HEK293T (cell line): ENCODE measurements around the gene SLC13A3.
A peak's percentile ranks its signal among the peaks of the same experiment; 100 is the strongest.

Source experiments
- CTCF ChIA-PET: fragments of 350-600 bp; formaldehyde crosslinking; extraction: SDS; loops from one replicate; lab custom pipeline; 2021; ENCODE audit warnings: antibody characterized with exemption, inconsistent platforms; lab: Yijun Ruan, JAX
- POLR2A ChIA-PET: fragments of 350-600 bp; formaldehyde crosslinking; extraction: SDS; loops from one replicate; lab custom pipeline; 2020; ENCODE audit warnings: antibody characterized with exemption, inconsistent platforms; lab: Yijun Ruan, JAX
- DNase-seq: peaks from one replicate; pipeline ENCODE4 v3.0.0; 2012; ENCODE audit warnings: mixed read lengths; ENCODE audit errors: extremely low spot score
- ARNT ChIP-seq: fragments of 450-650 bp; IDR thresholded peaks from 2 replicates; pipeline ENCODE4 v1.6.1; 2017; ENCODE audit warnings: mild to moderate bottlenecking
- BHLHE40 ChIP-seq: fragments of 450-650 bp; IDR thresholded peaks from 2 replicates; pipeline ENCODE4 v1.6.1; 2016; ENCODE audit warnings: mild to moderate bottlenecking, moderate library complexity, borderline replicate concordance
- CTBP1 ChIP-seq: fragments of 450-650 bp; IDR thresholded peaks from 2 replicates; pipeline ENCODE4 v1.6.1; 2016; ENCODE audit warnings: borderline replicate concordance
- ELF4 ChIP-seq: fragments of 450-650 bp; IDR thresholded peaks from 2 replicates; pipeline ENCODE4 v1.6.1; 2017; ENCODE audit warnings: antibody characterized with exemption
- FOXA1 ChIP-seq: fragments of 450-650 bp; IDR thresholded peaks from 2 replicates; pipeline ENCODE4 v1.6.1; 2016; ENCODE audit warnings: mild to moderate bottlenecking
- FOXK2 ChIP-seq: fragments of 450-650 bp; IDR thresholded peaks from 2 replicates; pipeline ENCODE4 v1.6.1; 2016; ENCODE audit warnings: mild to moderate bottlenecking
- FOXM1 ChIP-seq: fragments of 450-650 bp; IDR thresholded peaks from 2 replicates; pipeline ENCODE4 v1.6.1; 2017; ENCODE audit warnings: mild to moderate bottlenecking, borderline replicate concordance
- HDGF ChIP-seq: fragments of 450-650 bp; IDR thresholded peaks from 2 replicates; pipeline ENCODE4 v1.6.1; 2017; ENCODE audit warnings: antibody characterized with exemption, borderline replicate concordance
- L3MBTL2 ChIP-seq: fragments of 450-650 bp; conservative IDR thresholded peaks from 2 replicates; pipeline ENCODE4 v1.6.1; 2016; ENCODE audit warnings: mild to moderate bottlenecking
- LEF1 ChIP-seq: fragments of 450-650 bp; IDR thresholded peaks from 2 replicates; pipeline ENCODE4 v1.6.1; 2017; ENCODE audit warnings: mild to moderate bottlenecking, borderline replicate concordance
- NFRKB ChIP-seq: fragments of 450-650 bp; IDR thresholded peaks from 2 replicates; pipeline ENCODE4 v1.6.1; 2016; ENCODE audit warnings: mild to moderate bottlenecking, moderate library complexity
- PKNOX1 ChIP-seq: fragments of 450-650 bp; IDR thresholded peaks from 2 replicates; pipeline ENCODE4 v1.6.1; 2016
- SP1 ChIP-seq: fragments of 450-650 bp; IDR thresholded peaks from 2 replicates; pipeline ENCODE4 v1.6.1; 2017
- SUZ12 ChIP-seq: fragments of 450-650 bp; IDR thresholded peaks from 2 replicates; pipeline ENCODE4 v1.6.1; 2016; ENCODE audit warnings: mild to moderate bottlenecking
- TARDBP ChIP-seq: fragments of 450-650 bp; IDR thresholded peaks from 2 replicates; pipeline ENCODE4 v1.6.1; 2016
- ZNF384 ChIP-seq: fragments of 450-650 bp; IDR thresholded peaks from 2 replicates; pipeline ENCODE4 v1.6.1; 2016

The SLC13A3 gene

DNA sequence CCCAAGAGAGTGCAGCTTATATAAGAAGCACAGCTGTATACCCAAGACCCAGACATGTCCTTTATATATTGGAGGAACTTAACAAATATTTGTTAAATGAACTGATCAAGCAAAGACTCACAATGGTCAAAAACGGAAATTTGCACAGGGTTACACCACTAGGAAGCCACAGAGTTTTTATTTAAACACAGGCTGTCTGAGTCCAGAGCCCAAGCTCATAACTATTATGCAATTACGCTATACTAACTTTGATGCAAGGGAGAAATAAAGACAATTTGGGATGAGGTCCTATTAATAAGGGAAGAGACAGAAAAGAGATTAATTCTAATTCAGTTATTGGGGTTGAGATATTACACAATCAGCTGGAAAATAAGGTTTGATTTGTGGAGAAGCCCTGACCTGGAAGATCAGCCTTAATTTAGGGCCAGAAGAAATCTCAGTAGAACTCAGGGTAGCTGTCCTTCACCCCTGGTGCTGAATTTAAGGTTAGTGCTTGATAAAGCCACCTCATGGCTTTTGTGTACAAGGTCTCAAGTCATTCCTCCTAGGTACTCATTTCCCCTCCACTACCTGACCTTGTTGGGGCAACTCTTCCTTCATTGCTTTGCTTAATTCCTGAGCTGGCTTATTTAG lies 127.4 kb downstream of the SLC13A3 start:
- DNase-seq = no peak
- ChIA-PET CTCF (interaction anchor here (0.8 to 1.6 kb wide), 3 partner anchors 86 to 159 kb away, joined by 3 to 5 read pairs (median 3); no protein-coding TSS in a partner anchor), POLR2A (no interaction called here)
- no peak for TF ChIP-seq HDGF
- no peak for TF ChIP-seq TARDBP
- no peak for TF ChIP-seq NFRKB
- no peak for TF ChIP-seq FOXM1
- TF ChIP-seq FOXA1 = no peak

GRCh38 chr20:46523108-46523507 lies 128.2 kb downstream of the SLC13A3 start:
- ChIA-PET POLR2A (no interaction called here), CTCF (interaction anchor here (1.4 to 1.6 kb wide), 2 partner anchors 158 to 160 kb away, joined by 3 to 5 read pairs; no protein-coding TSS in a partner anchor)
- TF ChIP-seq ELF4 (no peak), SUZ12 (no peak), ZNF384 (no peak), PKNOX1 (no peak), FOXA1 (no peak), FOXK2 (no peak), BHLHE40 (no peak), SP1 (no peak), ARNT (no peak), L3MBTL2 (no peak)
- no peak for DNase-seq

- TF ChIP-seq BHLHE40 (no peak), ARNT (no peak)
- POLR2A ChIA-PET = interaction anchor here (1.5 kb wide), 1 partner anchor 8 kb away, joined by 4 read pairs; the partner anchor contains the start of gene ZNF334
- CTCF ChIA-PET = no interaction called here
- DNase-seq = peak; percentile 66
Observed at GRCh38 chr20:46520976-46521579, 130.2 kb downstream of the SLC13A3 start.

DNA sequence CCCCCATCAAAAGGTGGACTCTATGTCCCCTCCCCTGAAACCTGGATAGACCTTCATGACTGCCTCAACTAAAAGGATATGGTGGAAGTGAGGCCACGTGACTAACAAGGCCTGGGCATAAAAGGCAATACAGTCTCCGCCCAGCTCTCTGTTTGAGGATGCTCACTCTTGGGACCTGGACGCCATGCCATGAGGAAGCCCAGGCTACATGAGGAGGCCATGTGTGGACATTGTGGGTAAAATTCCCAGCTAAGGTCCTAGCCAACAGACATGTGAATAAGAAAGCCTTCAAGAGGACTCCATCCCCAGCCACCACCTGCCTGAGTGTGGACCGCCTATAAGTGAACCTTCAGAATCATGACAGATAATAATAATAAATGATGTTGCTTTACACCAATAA lies 130.7 kb downstream of the SLC13A3 start:
- ChIA-PET POLR2A (no interaction called here), CTCF (interaction anchor here (0.8 kb wide), 1 partner anchor 162 kb away, joined by 3 read pairs; no protein-coding TSS in a partner anchor)
- DNase-seq = no peak
- no peak for TF ChIP-seq L3MBTL2
- TF ChIP-seq FOXM1 = no peak

- ChIA-PET CTCF (no interaction called here), POLR2A (no interaction called here)
- DNase-seq = no peak
- TF ChIP-seq PKNOX1 (no peak), SUZ12 (no peak), FOXK2 (no peak), FOXM1 (no peak)
Observed at GRCh38 chr20:46519471-46520068, 131.7 kb downstream of the SLC13A3 start.

DNA sequence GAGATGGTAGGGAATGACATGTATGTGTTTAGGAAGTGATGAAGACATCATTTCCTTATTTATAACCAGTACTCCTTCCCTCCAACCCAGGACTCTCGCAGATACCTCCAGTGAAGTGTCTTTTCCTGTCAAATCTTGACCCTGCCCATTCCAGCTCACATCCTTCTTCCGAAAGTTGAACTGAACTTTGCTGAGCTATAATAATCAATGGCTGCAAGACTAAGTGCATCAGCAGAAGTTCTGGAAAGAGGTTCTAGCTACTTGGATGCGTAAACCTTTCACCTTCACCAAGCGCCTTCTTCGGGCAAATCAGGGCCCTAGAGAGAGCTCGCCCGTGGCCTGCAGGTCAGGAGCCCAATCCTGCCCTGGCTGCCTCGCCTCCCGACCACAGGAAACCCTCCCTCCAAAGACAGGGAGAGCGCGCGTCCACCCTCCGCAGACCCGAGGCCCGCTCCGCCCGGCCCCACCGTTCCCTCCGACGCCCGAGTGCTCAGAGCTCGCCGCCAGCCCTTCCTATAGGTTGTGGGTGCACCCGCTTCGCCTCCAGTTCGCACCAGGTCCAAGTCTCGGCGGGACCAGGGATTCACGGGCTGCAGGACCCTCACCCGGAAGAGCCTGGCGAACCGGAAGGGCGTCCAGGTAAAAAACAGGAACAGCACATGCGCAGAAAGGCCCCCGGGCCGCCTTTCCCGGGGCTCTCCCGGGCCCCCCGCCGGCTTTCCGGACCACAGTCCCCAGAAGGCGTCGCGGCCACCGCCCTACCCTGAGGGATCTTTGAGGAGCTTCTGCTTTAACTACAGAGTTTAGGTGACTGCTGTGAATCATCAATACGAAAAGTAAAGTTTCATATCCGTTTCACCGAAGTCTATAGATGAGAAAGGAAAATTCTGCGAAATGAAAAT lies 138.1 kb downstream of the SLC13A3 start, which contains the start of gene ZNF334:
Gene ZNF334, minus strand, starts transcription at position 617 of the 902 bp plus-strand sequence. CDS start 1,457 bp downstream, outside the sequence.
- ChIA-PET POLR2A (interaction anchor here (1.0 to 1.6 kb wide), 2 partner anchors 9 to 194 kb away, joined by 3 to 4 read pairs; no protein-coding TSS in a partner anchor), CTCF (no interaction called here)
- TF ChIP-seq SP1 (no peak), ELF4 (no peak), FOXK2 (no peak), BHLHE40 (no peak), LEF1 (no peak), CTBP1 (no peak)
- no peak for DNase-seq

DNA sequence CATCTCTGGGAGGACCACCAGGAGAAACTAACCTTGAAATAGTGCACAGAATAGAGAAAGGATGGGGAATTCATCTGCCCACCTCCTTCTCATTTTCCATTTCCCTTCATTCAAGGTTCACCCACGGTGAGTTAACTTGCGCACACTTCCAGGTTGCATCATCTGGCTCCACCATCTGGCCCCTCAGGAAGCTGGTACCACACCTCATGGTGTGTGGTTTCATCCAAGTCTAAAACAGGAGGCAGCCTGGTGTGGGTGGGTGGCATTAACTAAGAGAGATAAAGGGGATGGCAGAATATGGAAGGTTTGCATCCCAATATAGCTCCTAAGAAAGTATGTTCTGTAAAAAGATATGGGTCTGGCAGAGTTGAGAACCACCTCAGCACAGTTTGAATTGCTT lies 141.7 kb downstream of the SLC13A3 start:
- POLR2A ChIA-PET = no interaction called here
- TF ChIP-seq HDGF (no peak), FOXK2 (no peak), NFRKB (no peak), ARNT (no peak), CTBP1 (no peak), SUZ12 (no peak), SP1 (no peak), BHLHE40 (no peak), FOXM1 (no peak), LEF1 (no peak), ELF4 (no peak), FOXA1 (no peak), PKNOX1 (no peak), TARDBP (no peak), ZNF384 (no peak), L3MBTL2 (no peak)
- CTCF ChIA-PET = no interaction called here
- DNase-seq = no peak
